Measurements from ENCODE around the gene GASK1A. TPM values are rescaled to one million over a fixed set of nuclear protein-coding genes. Genes with fewer than 3 reads are reported as not detected.

The GASK1A gene
- total and polyA plus RNA-seq, 11 donors = 0.19 to 2.5 (median 0.51) TPM

DNA sequence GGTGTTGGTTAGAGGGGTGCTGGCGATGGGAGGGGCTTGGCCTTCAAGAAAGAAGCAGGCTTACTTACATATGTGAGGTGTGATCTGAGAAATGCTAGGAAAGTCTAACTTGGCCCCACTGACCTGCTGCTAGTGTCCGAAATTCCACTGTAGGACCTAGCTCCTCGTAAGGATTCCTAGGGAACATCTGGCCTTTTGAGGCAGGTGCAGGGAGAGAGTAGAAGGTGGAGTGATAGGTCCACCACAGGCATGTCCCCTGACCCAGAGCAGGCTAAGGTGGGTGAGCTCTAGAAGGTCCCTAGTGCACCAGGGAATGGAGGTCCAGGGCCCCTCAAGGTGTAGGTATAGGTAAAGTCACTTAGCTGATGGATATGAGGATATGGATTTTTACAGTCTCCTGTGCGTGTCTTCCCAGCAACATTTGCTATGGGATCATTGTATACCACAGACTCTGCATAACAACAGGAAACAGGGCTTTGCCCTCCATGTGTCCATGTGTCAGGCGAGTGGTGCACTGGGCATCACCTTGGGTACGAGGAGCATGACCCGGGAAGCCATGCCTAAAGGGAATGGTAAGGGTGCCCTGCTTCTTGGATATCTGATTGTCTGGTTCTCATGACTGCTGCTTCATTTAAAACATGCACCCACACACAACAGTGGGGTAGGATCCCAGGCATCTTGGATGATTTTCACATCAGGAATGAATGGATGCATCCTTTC lies 94.2 kb downstream of the GASK1A start:
- whole genome bisulfite sequencing, 4 donors = 79 to 90% (median 86%) methylated on average over 7 of the region's 7 CpGs
- ATAC-seq = no peak
- TF ChIP-seq POLR2A (IDR thresholded peaks at IDR 0.05) = no peak

DNA sequence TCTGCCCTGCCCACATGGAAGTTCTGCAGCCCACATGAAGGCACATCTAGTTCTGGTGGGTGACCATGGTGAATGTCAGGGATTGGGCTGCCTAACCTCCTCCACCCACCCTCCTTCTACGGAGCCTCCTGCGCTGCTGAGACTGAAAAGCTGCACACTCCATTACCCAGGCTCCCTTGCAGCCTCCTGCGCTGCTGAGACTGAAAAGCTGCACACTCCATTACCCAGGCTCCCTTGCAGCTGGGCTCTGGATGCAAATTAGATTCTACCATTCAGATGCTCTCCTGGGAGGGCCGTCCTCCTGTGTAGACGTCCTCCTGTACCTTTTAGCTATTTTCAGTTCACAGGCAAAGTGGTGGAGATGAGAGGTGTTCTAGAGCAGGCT lies 94.7 kb downstream of the GASK1A start:
- DNase-seq (no peak), ATAC-seq (peak in 1 of 4 donors; percentile 34)
- no peak overlapping the region for H3K4me3 ChIP-seq
- H3K27ac ChIP-seq = no peak overlapping the region
- H3K27me3 ChIP-seq = no peaks in the 10 kb centered on the region
- TF ChIP-seq, protein P1, sequence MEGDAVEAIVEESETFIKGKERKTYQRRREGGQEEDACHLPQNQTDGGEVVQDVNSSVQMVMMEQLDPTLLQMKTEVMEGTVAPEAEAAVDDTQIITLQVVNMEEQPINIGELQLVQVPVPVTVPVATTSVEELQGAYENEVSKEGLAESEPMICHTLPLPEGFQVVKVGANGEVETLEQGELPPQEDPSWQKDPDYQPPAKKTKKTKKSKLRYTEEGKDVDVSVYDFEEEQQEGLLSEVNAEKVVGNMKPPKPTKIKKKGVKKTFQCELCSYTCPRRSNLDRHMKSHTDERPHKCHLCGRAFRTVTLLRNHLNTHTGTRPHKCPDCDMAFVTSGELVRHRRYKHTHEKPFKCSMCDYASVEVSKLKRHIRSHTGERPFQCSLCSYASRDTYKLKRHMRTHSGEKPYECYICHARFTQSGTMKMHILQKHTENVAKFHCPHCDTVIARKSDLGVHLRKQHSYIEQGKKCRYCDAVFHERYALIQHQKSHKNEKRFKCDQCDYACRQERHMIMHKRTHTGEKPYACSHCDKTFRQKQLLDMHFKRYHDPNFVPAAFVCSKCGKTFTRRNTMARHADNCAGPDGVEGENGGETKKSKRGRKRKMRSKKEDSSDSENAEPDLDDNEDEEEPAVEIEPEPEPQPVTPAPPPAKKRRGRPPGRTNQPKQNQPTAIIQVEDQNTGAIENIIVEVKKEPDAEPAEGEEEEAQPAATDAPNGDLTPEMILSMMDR (IDR thresholded peaks at IDR 0.05) = no peak
- TF ChIP-seq POLR2A (IDR thresholded peaks at IDR 0.05) = no peak
- intact Hi-C loops (cut with DNase I) = loop anchor here in 1 of 10 donors (10.0 kb wide), 1 partner anchor 99 kb away; the partner anchor contains the start of gene GASK1A
- peaks cover 0 to 1% (median 0%) of the 10 kb centered on the region in 9 donors for H3K36me3 ChIP-seq
- no peaks in the 10 kb centered on the region for H3K9me3 ChIP-seq
- 79 to 87% (median 82%) methylated on average over 5 of the region's 5 CpGs for WGBS, 4 donors
- no peaks in the 10 kb centered on the region for H3K4me1 ChIP-seq

More for the DNA sequence above, 94.2 kb downstream of the GASK1A start:
- DNase-seq = no peak
- Histone ChIP-seq H3K9me3 (no peaks in the 10 kb centered on the region), H3K4me1 (no peaks in the 10 kb centered on the region), H3K27me3 (no peaks in the 10 kb centered on the region), H3K36me3 (no peaks in the 10 kb centered on the region), H3K27ac (no peak overlapping the region), H3K4me3 (no peak overlapping the region)
- intact Hi-C loops (cut with DNase I) = loop anchor here in 1 of 10 donors (10.0 kb wide), 1 partner anchor 98 kb away; the partner anchor contains the start of gene GASK1A

DNA sequence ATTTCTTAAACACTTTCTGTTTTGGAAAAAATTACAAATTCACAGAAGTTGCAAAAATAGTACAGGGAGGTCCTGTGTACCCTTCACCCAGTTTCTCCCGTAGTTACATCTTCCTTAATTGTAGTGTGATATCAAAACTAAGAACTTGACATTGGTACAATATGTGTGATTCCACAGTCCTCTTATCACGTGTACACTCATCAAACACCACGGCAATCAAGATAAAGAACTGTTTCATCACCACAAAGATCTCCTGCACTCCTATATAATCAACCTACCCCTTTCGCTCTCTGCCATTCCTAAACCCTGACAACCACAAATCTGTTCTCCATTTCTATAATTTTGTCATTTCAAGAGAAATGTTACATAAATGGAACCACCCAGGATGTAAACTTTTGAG lies 95.4 kb downstream of the GASK1A start:
- DNase-seq (no peak), ATAC-seq (no peak)
- WGBS, 4 donors = 72 to 80% (median 77%) methylated on average over 4 of the region's 4 CpGs
- no peak overlapping the region for H3K4me3 ChIP-seq
- H3K36me3 ChIP-seq = peaks cover 0 to 8% (median 3%) of the 10 kb centered on the region in 9 donors
- no peak overlapping the region for H3K27ac ChIP-seq
- H3K9me3 ChIP-seq = no peaks in the 10 kb centered on the region
- H3K4me1 ChIP-seq = no peaks in the 10 kb centered on the region
- no peaks in the 10 kb centered on the region for H3K27me3 ChIP-seq
- intact Hi-C loops (cut with DNase I) = loop anchor here in 1 of 10 donors (10.0 kb wide), 1 partner anchor 100 kb away; the partner anchor contains the start of gene GASK1A
- TF ChIP-seq, protein P1 (IDR thresholded peaks at IDR 0.05) = no peak
- TF ChIP-seq POLR2A (IDR thresholded peaks at IDR 0.05) = no peak

DNA sequence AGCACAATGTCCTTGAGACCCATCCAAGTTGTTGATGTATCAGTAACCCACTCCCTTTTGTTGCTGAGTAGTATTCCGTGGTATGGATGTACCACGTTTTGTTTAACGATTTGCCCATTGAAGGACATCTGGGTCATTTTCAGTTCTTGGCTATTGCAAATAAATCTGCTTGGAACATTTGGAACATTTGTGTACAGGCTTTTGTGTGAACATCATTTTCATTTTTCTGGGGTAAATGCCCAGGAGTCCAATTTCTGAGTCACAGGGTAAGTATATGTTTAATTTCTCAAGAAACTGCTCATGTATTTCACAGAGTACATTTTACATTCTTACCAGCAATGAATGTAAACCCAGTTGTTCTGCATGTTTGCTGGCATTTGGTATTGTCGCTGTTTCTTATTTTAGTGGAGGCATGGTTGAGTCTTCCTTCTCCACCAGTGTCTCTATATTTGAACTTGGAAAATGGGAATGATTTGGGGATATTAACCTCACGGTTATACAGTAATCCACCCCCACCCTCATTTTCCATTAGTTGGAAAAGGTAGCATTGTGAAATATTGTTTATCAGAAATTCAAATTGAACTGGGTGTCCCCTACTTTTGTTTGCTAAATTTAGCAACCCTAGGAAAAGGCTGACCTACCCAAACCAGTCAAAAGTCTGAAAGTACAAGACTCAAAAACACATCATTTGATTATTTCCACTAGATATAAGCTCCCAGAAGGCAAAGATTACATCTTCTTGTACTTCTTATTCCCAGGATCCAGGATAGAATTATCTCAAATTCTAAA lies 96.0 kb downstream of the GASK1A start:
- Histone ChIP-seq H3K9me3 (no peaks in the 10 kb centered on the region), H3K4me1 (no peaks in the 10 kb centered on the region), H3K27ac (no peak overlapping the region), H3K4me3 (no peak overlapping the region), H3K27me3 (no peaks in the 10 kb centered on the region), H3K36me3 (peaks cover 0 to 14% (median 9%) of the 10 kb centered on the region in 9 donors)
- ATAC-seq = no peak
- no peak for TF ChIP-seq POLR2A (IDR thresholded peaks at IDR 0.05)
- TF ChIP-seq, protein P1 (IDR thresholded peaks at IDR 0.05) = no peak
- no peak for DNase-seq
- intact Hi-C loops (cut with DNase I) = loop anchor here in 1 of 10 donors (10.0 kb wide), 1 partner anchor 100 kb away; the partner anchor contains the start of gene GASK1A
- 89 to 95% (median 93%) methylated on average over 5 of the region's 5 CpGs for WGBS, 4 donors

Measured in heart left ventricle (tissue), 16 donors.